ENCODE results near the gene C17orf107.

C17orf107 gene

GRCh38 chr17:4877089-4877488, 22.2 kb upstream of the C17orf107 start:
- DNase-seq: no peak

- no peak for DNase-seq
Measured at GRCh38 chr17:4879601-4880000, 19.7 kb upstream of the C17orf107 start.

GRCh38 chr17:4880857-4881256, 18.5 kb upstream of the C17orf107 start:
- no peak for DNase-seq

- DNase-seq: no peak
Measured at GRCh38 chr17:4881761-4882555, 17.4 kb upstream of the C17orf107 start.

- no peak for DNase-seq
Measured at GRCh38 chr17:4884489-4884888, 14.8 kb upstream of the C17orf107 start.

GRCh38 chr17:4886830-4887229, 12.5 kb upstream of the C17orf107 start:
- DNase-seq: no peak

GRCh38 chr17:4887581-4887980, 11.8 kb upstream of the C17orf107 start:
- no peak for DNase-seq

- no peak for DNase-seq
Measured at GRCh38 chr17:4891411-4892410, 7.6 kb upstream of the C17orf107 start.

- no peak for DNase-seq
Measured at GRCh38 chr17:4892499-4893221, 6.7 kb upstream of the C17orf107 start.

- DNase-seq: no peak
Measured at GRCh38 chr17:4893272-4893671, 6.1 kb upstream of the C17orf107 start.

GRCh38 chr17:4893721-4894560, 5.4 kb upstream of the C17orf107 start:
- DNase-seq: no peak

- no peak for DNase-seq
Measured at GRCh38 chr17:4895121-4895520, 4.2 kb upstream of the C17orf107 start.

- no peak for DNase-seq
Measured at GRCh38 chr17:4895657-4896331, 3.5 kb upstream of the C17orf107 start.

GRCh38 chr17:4896332-4897197, 2.8 kb upstream of the C17orf107 start:
- no peak for DNase-seq

- DNase-seq: no peak
Measured at GRCh38 chr17:4897198-4897687, 2.1 kb upstream of the C17orf107 start.

GRCh38 chr17:4897785-4898184, 1.6 kb upstream of the C17orf107 start:
- no peak for DNase-seq

GRCh38 chr17:4898351-4898750, 985 bp upstream of the C17orf107 start:
- no peak for DNase-seq

- DNase-seq: no peak
Measured at GRCh38 chr17:4898927-4899326, 409 bp upstream of the C17orf107 start.

GRCh38 chr17:4900231-4901107, 1.1 kb downstream of the C17orf107 start:
- no peak for DNase-seq

Measured in cortex of kidney (tissue), 1 donor.